GM12875 (cell line): ENCODE data around the gene DIP2C.

Source experiments
- H3K4me3 ChIP-seq: one replicate; pipeline ENCODE4 v1.5.1; 2011; ENCODE audit warnings: low read depth, low read length, control low read depth
- TF ChIP-seq, protein P1 (sequence below): IDR thresholded peaks from 2 replicates; pipeline ENCODE4 v1.5.1; 2011; ENCODE audit warnings: low read depth, mild to moderate bottlenecking, control low read depth, inconsistent platforms, low read length, moderate library complexity, borderline replicate concordance; ENCODE audit not compliant: insufficient read depth

DIP2C gene

DNA sequence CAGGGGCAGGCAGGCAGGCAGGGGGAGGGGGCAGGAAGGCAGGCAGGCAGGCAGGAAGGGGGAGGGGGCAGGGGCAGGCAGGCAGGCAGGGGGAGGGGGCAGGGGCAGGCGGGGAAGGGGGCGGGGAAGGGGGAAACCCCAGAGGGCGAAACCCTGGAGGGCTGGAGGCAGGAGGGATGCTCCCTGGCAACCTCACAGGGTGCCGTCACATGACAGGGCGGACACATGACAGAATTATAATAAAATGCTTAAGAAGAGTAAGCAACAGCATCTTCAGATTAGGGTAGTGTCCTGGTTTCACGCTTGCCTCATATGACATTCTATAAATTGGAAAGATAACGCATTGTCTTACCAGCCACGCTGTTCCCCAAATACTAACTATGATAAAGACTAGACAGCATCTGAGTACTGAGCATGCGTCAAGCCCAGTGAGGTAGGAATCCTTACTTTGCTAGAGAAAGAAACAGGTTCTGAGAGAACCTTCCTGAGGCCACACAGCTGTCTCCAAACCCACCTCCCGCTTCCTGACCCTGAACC is 131.6 kb downstream of the DIP2C start:
- TF ChIP-seq, protein P1, sequence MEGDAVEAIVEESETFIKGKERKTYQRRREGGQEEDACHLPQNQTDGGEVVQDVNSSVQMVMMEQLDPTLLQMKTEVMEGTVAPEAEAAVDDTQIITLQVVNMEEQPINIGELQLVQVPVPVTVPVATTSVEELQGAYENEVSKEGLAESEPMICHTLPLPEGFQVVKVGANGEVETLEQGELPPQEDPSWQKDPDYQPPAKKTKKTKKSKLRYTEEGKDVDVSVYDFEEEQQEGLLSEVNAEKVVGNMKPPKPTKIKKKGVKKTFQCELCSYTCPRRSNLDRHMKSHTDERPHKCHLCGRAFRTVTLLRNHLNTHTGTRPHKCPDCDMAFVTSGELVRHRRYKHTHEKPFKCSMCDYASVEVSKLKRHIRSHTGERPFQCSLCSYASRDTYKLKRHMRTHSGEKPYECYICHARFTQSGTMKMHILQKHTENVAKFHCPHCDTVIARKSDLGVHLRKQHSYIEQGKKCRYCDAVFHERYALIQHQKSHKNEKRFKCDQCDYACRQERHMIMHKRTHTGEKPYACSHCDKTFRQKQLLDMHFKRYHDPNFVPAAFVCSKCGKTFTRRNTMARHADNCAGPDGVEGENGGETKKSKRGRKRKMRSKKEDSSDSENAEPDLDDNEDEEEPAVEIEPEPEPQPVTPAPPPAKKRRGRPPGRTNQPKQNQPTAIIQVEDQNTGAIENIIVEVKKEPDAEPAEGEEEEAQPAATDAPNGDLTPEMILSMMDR, result no peak
- H3K4me3 ChIP-seq, result no peak overlapping the region

DNA sequence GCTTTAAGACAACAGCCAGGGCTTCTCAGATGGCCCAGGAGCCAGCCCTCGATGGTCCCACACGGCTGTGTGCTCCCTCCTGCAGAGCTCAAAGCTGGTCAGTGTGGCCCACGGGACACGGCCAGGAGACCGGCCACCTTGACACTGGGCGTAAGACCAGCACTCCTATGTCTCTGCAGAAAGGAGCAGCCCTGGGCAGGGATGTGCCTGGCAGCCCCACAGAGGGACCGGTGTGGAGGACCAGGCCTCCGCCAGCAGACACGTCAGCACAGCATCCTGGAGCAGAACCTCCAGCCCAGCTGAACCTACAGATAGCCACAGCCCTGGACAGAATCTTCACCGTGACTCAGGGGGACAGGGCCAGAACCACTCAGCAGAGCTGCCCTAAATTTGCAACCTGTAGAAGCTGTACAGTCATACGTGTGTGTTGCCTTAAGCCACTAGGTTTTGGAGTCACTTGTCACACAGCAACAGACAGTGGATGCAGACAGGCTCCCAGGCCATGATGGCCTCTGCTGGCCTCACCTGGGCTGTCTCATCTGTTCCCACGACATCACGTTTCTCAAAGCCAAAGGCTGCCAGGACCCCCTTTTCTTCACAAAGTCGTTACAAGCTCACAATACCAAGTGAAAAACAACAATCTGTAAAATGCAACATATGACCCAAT is 132.4 kb downstream of the DIP2C start:
- TF ChIP-seq, protein P1, result no peak
- no peak overlapping the region for H3K4me3 ChIP-seq

DNA sequence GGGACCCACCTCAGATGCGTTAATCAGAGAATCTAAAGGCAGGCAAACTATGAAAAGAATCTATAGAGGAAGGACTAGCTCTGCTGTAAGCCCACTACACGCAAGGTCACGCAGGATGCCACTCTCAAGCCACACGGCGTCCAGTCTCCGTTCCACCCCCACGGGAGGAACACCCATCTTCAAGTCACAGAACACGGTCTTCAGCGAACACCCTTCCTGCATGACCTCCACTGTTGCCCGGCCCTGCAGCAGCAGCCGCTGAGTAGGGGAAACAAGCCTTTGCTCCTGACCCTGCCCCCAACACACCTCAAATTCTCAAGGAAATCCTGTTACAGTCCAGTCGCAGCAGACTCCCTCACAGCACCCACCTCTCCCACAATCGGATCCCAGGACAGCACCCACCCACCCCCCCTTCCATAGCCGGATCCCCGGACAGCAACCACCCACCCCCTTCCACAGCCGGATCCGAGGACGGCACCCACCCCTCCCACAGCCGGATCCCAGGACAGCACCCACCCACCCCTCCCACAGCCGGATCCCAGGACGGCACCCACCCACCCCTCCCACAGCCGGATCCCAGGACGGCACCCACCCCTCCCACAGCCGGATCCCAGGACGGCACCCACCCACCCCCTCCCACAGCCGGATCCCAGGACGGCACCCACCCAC is 133.7 kb downstream of the DIP2C start:
- H3K4me3 ChIP-seq, result no peak overlapping the region
- TF ChIP-seq, protein P1, result no peak

DNA sequence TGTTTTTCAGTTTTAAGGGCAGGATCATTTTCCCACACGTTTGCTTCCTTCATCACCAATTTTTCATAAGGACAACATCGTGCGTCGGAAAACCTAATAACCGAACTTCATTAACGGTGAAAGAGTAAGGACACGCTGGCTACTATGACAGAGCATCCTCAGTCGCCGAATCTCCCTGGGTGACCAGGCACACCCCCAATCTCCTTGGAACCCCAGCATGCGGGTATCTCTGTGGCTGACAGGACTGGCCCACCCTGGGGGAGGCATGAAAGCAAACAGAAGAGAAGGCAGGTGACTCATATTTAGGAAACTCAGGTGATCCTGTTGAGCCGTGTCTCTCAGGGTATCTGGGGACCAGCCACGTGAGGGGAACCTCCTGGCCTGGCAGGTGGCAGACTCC is 134.2 kb downstream of the DIP2C start:
- TF ChIP-seq, protein P1, result no peak
- H3K4me3 ChIP-seq, result no peak overlapping the region

DNA sequence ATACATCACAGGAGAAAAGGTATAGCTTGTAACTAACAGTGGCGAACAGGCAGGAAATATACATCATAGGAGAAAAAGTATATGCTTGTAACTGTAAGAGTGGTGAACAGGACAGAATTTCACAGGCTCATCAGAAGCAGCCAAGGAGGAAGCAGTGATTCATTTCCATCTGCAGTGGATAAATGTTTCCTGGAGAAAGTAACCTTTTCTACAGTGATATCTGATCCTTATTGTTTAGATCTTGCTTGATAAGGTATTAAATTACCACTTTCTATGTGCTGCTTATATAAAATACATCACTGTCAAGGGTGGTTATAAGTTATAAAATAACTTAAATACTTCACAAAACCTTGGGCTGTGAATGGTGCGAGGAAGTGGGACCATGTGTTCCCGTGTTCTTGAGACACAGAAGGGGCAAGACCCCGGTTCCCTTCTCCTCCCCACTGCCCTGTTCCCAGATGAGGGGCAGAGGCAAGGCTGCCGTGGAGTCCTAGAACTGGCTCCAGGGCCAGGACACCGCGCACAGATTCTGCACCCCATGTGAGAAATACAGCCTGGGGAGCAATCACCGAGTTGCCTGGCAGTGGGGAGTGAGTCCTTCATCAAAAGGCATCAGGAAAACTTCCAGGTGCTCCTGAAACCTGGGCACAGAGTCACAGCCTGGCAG is 135.2 kb downstream of the DIP2C start:
- TF ChIP-seq, protein P1, result no peak
- H3K4me3 ChIP-seq, result no peak overlapping the region

DNA sequence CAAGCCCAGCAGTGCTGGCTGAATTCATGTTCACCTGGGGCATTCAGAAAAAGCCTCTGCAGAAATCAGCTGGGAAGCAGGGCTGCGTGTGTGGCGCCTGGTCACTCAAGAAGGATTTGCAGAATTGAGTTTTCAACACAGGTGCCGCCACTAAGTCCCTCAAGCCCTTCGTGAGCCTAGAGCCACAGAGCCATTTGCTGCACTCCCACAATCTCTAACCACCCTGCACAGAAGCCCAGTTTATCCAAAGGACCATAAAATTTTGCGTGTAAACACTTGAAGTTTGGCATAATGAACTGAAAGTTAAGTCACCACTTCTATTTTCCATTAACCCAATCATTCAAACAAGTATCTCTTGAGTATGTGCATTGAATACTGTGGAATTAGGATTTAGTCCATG is 136.2 kb downstream of the DIP2C start:
- no peak overlapping the region for H3K4me3 ChIP-seq

More for the DNA sequence above, 136.2 kb downstream of the DIP2C start:
- TF ChIP-seq, protein P1, result no peak
